ENCODE results near the gene MFAP5. TPM values are rescaled to one million over a fixed set of nuclear protein-coding genes. Genes with fewer than 3 reads are reported as not detected.

MFAP5 gene
- total RNA-seq, 1 experiment from 2014 or later: not detected

DNA sequence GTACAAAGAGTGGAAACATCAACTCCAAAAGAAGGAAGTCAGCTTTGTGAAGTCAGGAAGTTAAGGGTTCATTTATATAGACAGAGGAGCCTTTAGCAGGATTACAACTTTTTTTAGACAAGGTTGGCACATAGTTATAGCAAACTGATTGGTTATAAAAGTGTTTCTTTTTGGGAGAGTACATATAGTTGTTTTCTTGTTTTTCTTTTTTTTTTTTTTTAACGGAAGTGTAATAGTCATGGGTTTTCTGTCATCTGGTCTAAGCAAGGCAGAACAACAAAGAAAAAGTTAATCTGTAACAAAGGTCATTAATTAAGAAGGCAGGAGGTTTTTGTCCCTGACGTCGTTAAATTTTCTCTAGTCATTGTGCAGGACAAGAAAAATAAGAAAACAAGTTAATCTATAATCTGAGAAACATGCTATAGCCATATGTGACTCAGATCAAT is 13.0 kb upstream of the MFAP5 start:
- intact Hi-C loops (cut with micrococcal nuclease): no loop called here

DNA sequence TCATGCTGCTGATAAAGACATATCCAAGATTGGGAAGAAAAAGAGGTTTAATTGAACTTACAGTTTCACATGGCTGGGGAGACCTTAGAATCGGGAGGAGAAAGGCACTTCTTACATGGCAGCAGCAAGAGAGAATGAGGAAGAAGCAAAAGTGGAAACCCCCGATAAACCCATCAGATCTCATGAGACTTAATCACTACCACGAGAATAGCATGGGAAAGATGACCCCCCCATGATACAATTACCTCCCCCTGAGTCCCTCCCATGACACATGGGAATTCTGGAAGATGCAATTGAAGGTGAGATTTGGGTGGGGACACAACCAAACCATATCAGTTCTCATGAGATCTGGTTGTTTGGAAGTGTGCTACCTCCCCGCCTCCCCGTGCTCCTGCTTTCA is 9.8 kb upstream of the MFAP5 start:
- no peaks in the 10 kb centered on the region for H3K9me3 ChIP-seq (ENCODE audit: control insufficient read depth in 1 of 2, insufficient read depth in 1 of 2, low read depth in 1 of 2, low read length in 2 of 2)
- BruUV-seq (replicated peaks): no TSS peak
- no peak overlapping the region for H3K4me3 ChIP-seq (replicated peaks in 1 of 2; ENCODE audit: low read depth in 1 of 2, low read length in 2 of 2)
- intact Hi-C loops (cut with micrococcal nuclease): no loop called here
- RAD21 ChIA-PET (ENCODE audit: low non-redundant PET in 1 of 2, low total read pairs in 2 of 2, uncharacterized antibody in 2 of 2, unreplicated experiment in 2 of 2): no interaction called here
- POLR2A ChIA-PET: no interaction called here
- CTCF ChIA-PET: interaction anchor here (0.6 to 0.8 kb wide), 2 partner anchors 9 to 15 kb away, joined by 3 read pairs; no protein-coding TSS in a partner anchor
- no peak for ATAC-seq
- H3K9ac ChIP-seq (ENCODE audit: low read length): no peak overlapping the region
- no peak overlapping the region for H2AFZ ChIP-seq (ENCODE audit: low read depth, low read length, poor library complexity, severe bottlenecking)
- H3K9me2 ChIP-seq (ENCODE audit: insufficient read depth): no peaks in the 10 kb centered on the region
- H3K27ac ChIP-seq (ENCODE audit: low read depth, low read length): no peak overlapping the region
- no peaks in the 10 kb centered on the region for H4K20me1 ChIP-seq (ENCODE audit: insufficient read depth)
- no peaks in the 10 kb centered on the region for H3K4me1 ChIP-seq (ENCODE audit: control insufficient read depth in 1 of 2, insufficient read depth in 2 of 2, low read length in 2 of 2)
- H3K27me3 ChIP-seq (ENCODE audit: insufficient read depth, low read length): no peaks in the 10 kb centered on the region
- no peaks in the 10 kb centered on the region for H3K36me3 ChIP-seq (ENCODE audit: control insufficient read depth in 1 of 2, insufficient read depth in 2 of 2, low read length in 2 of 2)
- H3K4me2 ChIP-seq (ENCODE audit: low read length): no peak overlapping the region
- H3K79me2 ChIP-seq (ENCODE audit: insufficient read depth, low read length): no peaks in the 10 kb centered on the region
- DNase-seq (ENCODE audit: low read depth, low spot score): no peak
- TF ChIP-seq, protein P1, sequence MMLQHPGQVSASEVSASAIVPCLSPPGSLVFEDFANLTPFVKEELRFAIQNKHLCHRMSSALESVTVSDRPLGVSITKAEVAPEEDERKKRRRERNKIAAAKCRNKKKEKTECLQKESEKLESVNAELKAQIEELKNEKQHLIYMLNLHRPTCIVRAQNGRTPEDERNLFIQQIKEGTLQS (IDR thresholded peaks at IDR 0.05): no peak
- TF ChIP-seq SIN3A (IDR thresholded peaks at IDR 0.05; ENCODE audit: low read depth): no peak
- TF ChIP-seq CBX3 (IDR thresholded peaks at IDR 0.05; ENCODE audit: low read depth): no peak
- no peak for TF ChIP-seq EGR1 (IDR thresholded peaks at IDR 0.05; ENCODE audit: low read depth)
- TF ChIP-seq POLR2A (IDR thresholded peaks at IDR 0.05; ENCODE audit: borderline replicate concordance, extremely low read depth, insufficient read depth, insufficient read length): no peak
- no peak for TF ChIP-seq TCF7L2 (IDR thresholded peaks at IDR 0.05; ENCODE audit: borderline replicate concordance, extremely low read depth, insufficient read depth, insufficient read length)
- TF ChIP-seq SP1 (IDR thresholded peaks at IDR 0.05; ENCODE audit: low read depth): no peak
- no peak for TF ChIP-seq CEBPB (IDR thresholded peaks at IDR 0.05; ENCODE audit: low read depth)
- TF ChIP-seq RAD21 (IDR thresholded peaks at IDR 0.05; ENCODE audit: low read depth): no peak
- no peak for TF ChIP-seq POLR2AphosphoS5 (IDR thresholded peaks at IDR 0.05; ENCODE audit: low read depth, low read length)
- TF ChIP-seq, protein P2, sequence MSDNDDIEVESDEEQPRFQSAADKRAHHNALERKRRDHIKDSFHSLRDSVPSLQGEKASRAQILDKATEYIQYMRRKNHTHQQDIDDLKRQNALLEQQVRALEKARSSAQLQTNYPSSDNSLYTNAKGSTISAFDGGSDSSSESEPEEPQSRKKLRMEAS (IDR thresholded peaks at IDR 0.05): no peak
- TF ChIP-seq EZH2 (IDR thresholded peaks at IDR 0.05): no peak
- TF ChIP-seq EZH2phosphoT487 (IDR thresholded peaks at IDR 0.05; ENCODE audit: borderline replicate concordance): no peak

More for the DNA sequence above, 13.0 kb upstream of the MFAP5 start:
- Histone ChIP-seq H2AFZ (ENCODE audit: low read depth, low read length, poor library complexity, severe bottlenecking) (no peak overlapping the region), H3K4me3 (replicated peaks in 1 of 2; ENCODE audit: low read depth in 1 of 2, low read length in 2 of 2) (no peak overlapping the region), H3K4me1 (ENCODE audit: control insufficient read depth in 1 of 2, insufficient read depth in 2 of 2, low read length in 2 of 2) (no peaks in the 10 kb centered on the region), H3K9ac (ENCODE audit: low read length) (no peak overlapping the region), H3K27me3 (ENCODE audit: insufficient read depth, low read length) (no peaks in the 10 kb centered on the region), H3K9me2 (ENCODE audit: insufficient read depth) (no peaks in the 10 kb centered on the region), H3K9me3 (ENCODE audit: control insufficient read depth in 1 of 2, insufficient read depth in 1 of 2, low read depth in 1 of 2, low read length in 2 of 2) (no peaks in the 10 kb centered on the region), H3K27ac (ENCODE audit: low read depth, low read length) (no peak overlapping the region), H3K79me2 (ENCODE audit: insufficient read depth, low read length) (no peaks in the 10 kb centered on the region), H4K20me1 (ENCODE audit: insufficient read depth) (no peaks in the 10 kb centered on the region), H3K4me2 (ENCODE audit: low read length) (no peak overlapping the region), H3K36me3 (ENCODE audit: control insufficient read depth in 1 of 2, insufficient read depth in 2 of 2, low read length in 2 of 2) (no peaks in the 10 kb centered on the region)
- RAD21 ChIA-PET (ENCODE audit: low non-redundant PET in 1 of 2, low total read pairs in 2 of 2, uncharacterized antibody in 2 of 2, unreplicated experiment in 2 of 2): no interaction called here
- POLR2A ChIA-PET: no interaction called here
- TF ChIP-seq SRF (IDR thresholded peaks at IDR 0.05; ENCODE audit: low read depth): no peak
- TF ChIP-seq POLR2A (IDR thresholded peaks at IDR 0.05; ENCODE audit: borderline replicate concordance, extremely low read depth, insufficient read depth, insufficient read length): no peak
- TF ChIP-seq CBX3 (IDR thresholded peaks at IDR 0.05; ENCODE audit: low read depth): no peak
- TF ChIP-seq POLR2AphosphoS5 (IDR thresholded peaks at IDR 0.05; ENCODE audit: low read depth, low read length): no peak
- TF ChIP-seq JUND (IDR thresholded peaks at IDR 0.05): no peak
- TF ChIP-seq, protein P3, sequence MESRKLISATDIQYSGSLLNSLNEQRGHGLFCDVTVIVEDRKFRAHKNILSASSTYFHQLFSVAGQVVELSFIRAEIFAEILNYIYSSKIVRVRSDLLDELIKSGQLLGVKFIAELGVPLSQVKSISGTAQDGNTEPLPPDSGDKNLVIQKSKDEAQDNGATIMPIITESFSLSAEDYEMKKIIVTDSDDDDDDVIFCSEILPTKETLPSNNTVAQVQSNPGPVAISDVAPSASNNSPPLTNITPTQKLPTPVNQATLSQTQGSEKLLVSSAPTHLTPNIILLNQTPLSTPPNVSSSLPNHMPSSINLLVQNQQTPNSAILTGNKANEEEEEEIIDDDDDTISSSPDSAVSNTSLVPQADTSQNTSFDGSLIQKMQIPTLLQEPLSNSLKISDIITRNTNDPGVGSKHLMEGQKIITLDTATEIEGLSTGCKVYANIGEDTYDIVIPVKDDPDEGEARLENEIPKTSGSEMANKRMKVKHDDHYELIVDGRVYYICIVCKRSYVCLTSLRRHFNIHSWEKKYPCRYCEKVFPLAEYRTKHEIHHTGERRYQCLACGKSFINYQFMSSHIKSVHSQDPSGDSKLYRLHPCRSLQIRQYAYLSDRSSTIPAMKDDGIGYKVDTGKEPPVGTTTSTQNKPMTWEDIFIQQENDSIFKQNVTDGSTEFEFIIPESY (IDR thresholded peaks at IDR 0.05; ENCODE audit: extremely low read depth, insufficient replicate concordance, low read length): no peak
- TF ChIP-seq ZNF274 (IDR thresholded peaks at IDR 0.05; ENCODE audit: low read depth, low read length): no peak
- TF ChIP-seq YY1 (IDR thresholded peaks at IDR 0.05; ENCODE audit: extremely low read depth, insufficient replicate concordance, low read depth, low read length): no peak
- no peak for TF ChIP-seq EZH2 (IDR thresholded peaks at IDR 0.05)
- ATAC-seq (no peak), DNase-seq (ENCODE audit: low read depth, low spot score) (no peak)
- CTCF ChIA-PET: no interaction called here
- no TSS peak for BruUV-seq (replicated peaks)
